MCF 10A (cell line): ENCODE data around the gene ADAP1. TPM values are rescaled to one million over a fixed set of nuclear protein-coding genes. Genes with fewer than 3 reads are reported as not detected.

Source experiments
- BruUV-seq: library from RNA; stranded (reverse); fragments of 400-500 nt; replicated peaks from 2 replicates; lab custom pipeline; 2021; lab: Mats Ljungman, UMichigan
- CTCF ChIA-PET: fragments of 300-600 bp; sonication (Branson Sonifier 250); formaldehyde crosslinking; extraction: SDS; loops from one replicate; lab custom pipeline; 2021; ENCODE audit warnings: antibody characterized with exemption, inconsistent platforms; lab: Yijun Ruan, JAX
- POLR2A ChIA-PET: fragments of 300-600, 350-650 bp; sonication (Branson Sonifier 250); formaldehyde crosslinking; extraction: SDS; loops from one replicate; lab custom pipeline; 2020; ENCODE audit warnings: antibody characterized with exemption, inconsistent platforms; lab: Yijun Ruan, JAX
- DNase-seq: peaks from one replicate; pipeline ENCODE4 v3.0.0-alpha.2; 2018; ENCODE audit not compliant: unreplicated experiment
- H3K27ac Mint-ChIP-seq: one replicate; pipeline ENCODE4 v1.8.0; 2022; ENCODE audit warnings: mild to moderate bottlenecking, low read depth, mixed read lengths; ENCODE audit not compliant: unreplicated experiment
- H3K27me3 Mint-ChIP-seq: one replicate; pipeline ENCODE4 v1.8.0; 2022; ENCODE audit warnings: mixed read lengths; ENCODE audit not compliant: insufficient read depth, unreplicated experiment
- H3K36me3 Mint-ChIP-seq: one replicate; pipeline ENCODE4 v1.8.0; 2022; ENCODE audit warnings: mild to moderate bottlenecking, moderate library complexity, mixed read lengths; ENCODE audit not compliant: insufficient read depth, unreplicated experiment
- H3K4me1 Mint-ChIP-seq: one replicate; pipeline ENCODE4 v1.8.0; 2022; ENCODE audit warnings: mixed read lengths; ENCODE audit not compliant: insufficient read depth, unreplicated experiment
- H3K4me3 Mint-ChIP-seq: one replicate; pipeline ENCODE4 v1.8.0; 2022; ENCODE audit warnings: mild to moderate bottlenecking, moderate library complexity, mixed read lengths; ENCODE audit not compliant: unreplicated experiment
- H3K9me3 Mint-ChIP-seq: one replicate; pipeline ENCODE4 v1.8.0; 2022; ENCODE audit warnings: mixed read lengths; ENCODE audit not compliant: unreplicated experiment
- CTCF ChIP-seq: fragments of 200-600 bp; IDR thresholded peaks from one replicate; pipeline ENCODE4 v1.8.0; 2022; ENCODE audit warnings: antibody characterized with exemption, mild to moderate bottlenecking; ENCODE audit not compliant: unreplicated experiment
- intact Hi-C: fragments of 100-400 bp; cut with micrococcal nuclease; formaldehyde crosslinking; loops from 2 replicates; pipeline ENCODE4 v1.14.1; 2022
- total RNA-seq: library from RNA; stranded (reverse); gene quantifications from 2 replicates; pipeline ENCODE4 v1.2.3, GENCODE V29; 2022

Gene ADAP1
- total RNA-seq, 1 experiment from 2014 or later = 7.0 TPM

GRCh38 chr7:918441-919113 lies 35.9 kb downstream of the ADAP1 start:
- H3K4me3 Mint-ChIP-seq = no peak overlapping the region
- peaks cover 4% of the 10 kb centered on the region for H3K4me1 Mint-ChIP-seq
- no TSS peak for BruUV-seq
- H3K27ac Mint-ChIP-seq = no peak overlapping the region
- H3K27me3 Mint-ChIP-seq = no peaks in the 10 kb centered on the region
- DNase-seq = no peak
- H3K9me3 Mint-ChIP-seq = no peaks in the 10 kb centered on the region
- CTCF ChIA-PET = interaction anchor here (0.6 kb wide), 1 partner anchor 147 kb away, joined by 3 read pairs; no protein-coding TSS in a partner anchor
- TF ChIP-seq CTCF = no peak
- POLR2A ChIA-PET = interaction anchor here (1.1 kb wide), 1 partner anchor 34 kb away, joined by 4 read pairs; no protein-coding TSS in a partner anchor
- intact Hi-C loops = no loop called here
- H3K36me3 Mint-ChIP-seq = no peaks in the 10 kb centered on the region

- intact Hi-C loops = no loop called here
- no TSS peak for BruUV-seq
- Mint-ChIP-seq H3K9me3 (no peaks in the 10 kb centered on the region), H3K27me3 (no peaks in the 10 kb centered on the region), H3K4me1 (peaks cover 7% of the 10 kb centered on the region), H3K27ac (no peak overlapping the region), H3K4me3 (no peak overlapping the region), H3K36me3 (no peaks in the 10 kb centered on the region)
- ChIA-PET CTCF (interaction anchor here (0.5 to 1.1 kb wide), 3 partner anchors 32 to 147 kb away, joined by 3 to 4 read pairs (median 3); no protein-coding TSS in a partner anchor), POLR2A (interaction anchor here (1.1 kb wide), 1 partner anchor 35 kb away, joined by 4 read pairs; no protein-coding TSS in a partner anchor)
- DNase-seq = no peak
- TF ChIP-seq CTCF = no peak
Measured at GRCh38 chr7:918118-918425, 36.4 kb downstream of the ADAP1 start.

- TF ChIP-seq CTCF = no peak
- Mint-ChIP-seq H3K27me3 (no peaks in the 10 kb centered on the region), H3K4me3 (no peak overlapping the region), H3K36me3 (no peaks in the 10 kb centered on the region), H3K9me3 (no peaks in the 10 kb centered on the region), H3K4me1 (peaks cover 7% of the 10 kb centered on the region), H3K27ac (no peak overlapping the region)
- POLR2A ChIA-PET = interaction anchor here (1.1 kb wide), 1 partner anchor 36 kb away, joined by 4 read pairs; no protein-coding TSS in a partner anchor
- DNase-seq = no peak
- no TSS peak for BruUV-seq
- CTCF ChIA-PET = interaction anchor here (0.5 to 1.1 kb wide), 2 partner anchors 33 to 45 kb away, joined by 3 to 4 read pairs; no protein-coding TSS in a partner anchor
- intact Hi-C loops = no loop called here
Measured at GRCh38 chr7:917255-918117, 37.0 kb downstream of the ADAP1 start.
